Gastrocnemius medialis (tissue), 4 donors: ENCODE data around the gene HK2. TPM values are rescaled to one million over a fixed set of nuclear protein-coding genes. Genes with fewer than 3 reads are reported as not detected.

ENCODE experiments used
- ATAC-seq, 2 donors: fragments of 150-250 bp; one replicate each; pipeline ENCODE4 v1.9.1; 2016
- DNase-seq, 2 donors: peaks; one replicate each; pipeline ENCODE4 v3.0.0-alpha.2; 2019
- H3K27ac ChIP-seq, 4 donors: fragments of 200-600 bp; sonication (generic); 1 replicate in 1 of 4; 2 replicates in 3 of 4; pipeline ENCODE4 v1.5.1; 2016 to 2018; ENCODE audit warnings: mild to moderate bottlenecking in 2 of 4, moderate library complexity in 1 of 4
- H3K27me3 ChIP-seq, 3 donors: fragments of 200-600 bp; sonication (generic) in 2 of 3; 1 replicate in 1 of 3; 2 replicates in 2 of 3; pipeline versions ENCODE4 v1.5.1 to v1.6.0; 2016 to 2019; ENCODE audit warnings: mild to moderate bottlenecking in 1 of 3, moderate library complexity in 1 of 3
- H3K36me3 ChIP-seq, 2 donors: fragments of 200-600 bp; sonication (generic) in 1 of 2; one replicate each; pipeline ENCODE4 v1.5.1; 2017 to 2018
- H3K4me1 ChIP-seq, 2 donors: fragments of 200-600 bp; sonication (generic) in 1 of 2; one replicate each; pipeline ENCODE4 v1.5.1; 2016 to 2017; ENCODE audit warnings: mild to moderate bottlenecking in 2 of 2
- H3K4me3 ChIP-seq, 4 donors: fragments of 200-600 bp; sonication (generic) in 3 of 4; 1 replicate in 1 of 4; 2 replicates in 3 of 4; pipeline ENCODE4 v1.5.1; 2016 to 2019; ENCODE audit warnings: mild to moderate bottlenecking in 2 of 4
- H3K9me3 ChIP-seq, 3 donors: fragments of 200-600 bp; sonication (generic) in 2 of 3; 1 replicate in 1 of 3; 2 replicates in 2 of 3; pipeline ENCODE4 v1.5.1; 2016 to 2019
- CTCF ChIP-seq, 5 experiments: fragments of 450-650 bp in 3 of 5; fragments of 200-600 bp in 2 of 5; sonication (generic) in 2 of 5; IDR thresholded peaks in 4 of 5; conservative IDR thresholded peaks in 1 of 5; 1 replicate in 4 of 5; 2 replicates in 1 of 5; pipeline ENCODE4 v1.5.1; 2016 to 2019; ENCODE audit warnings: antibody characterized with exemption in 5 of 5, mild to moderate bottlenecking in 3 of 5, moderate library complexity in 3 of 5
- POLR2A ChIP-seq, 2 donors: fragments of 450-650 bp; IDR thresholded peaks; one replicate each; pipeline ENCODE4 v1.6.1; 2017; ENCODE audit warnings: antibody characterized with exemption in 2 of 2, mild to moderate bottlenecking in 2 of 2, moderate library complexity in 2 of 2
- in situ Hi-C, 4 donors: fragments of 200-750 bp; cut with MboI; loops; one replicate each; pipeline versions ENCODE4 v1.15.0 to v1.8.0; 2017; ENCODE audit warnings: low sequenced_read_pairs in 4 of 4
- intact Hi-C: fragments of 100-400 bp; cut with DNase I; formaldehyde crosslinking; loops from one replicate; pipeline ENCODE4 v1.15.1; 2023; ENCODE audit warnings: low total_unique reads
- total RNA-seq, 4 donors: library from RNA; depleted of rRNA; stranded (reverse); fragments of >200 nt; gene quantifications; one replicate each; pipeline versions ENCODE4 v1.1.0 to v1.2.3, GENCODE V29; 2016

Gene HK2
- total RNA-seq, 4 donors from 2014 or later = 18.1 to 57.6 (median 42.1) TPM

DNA sequence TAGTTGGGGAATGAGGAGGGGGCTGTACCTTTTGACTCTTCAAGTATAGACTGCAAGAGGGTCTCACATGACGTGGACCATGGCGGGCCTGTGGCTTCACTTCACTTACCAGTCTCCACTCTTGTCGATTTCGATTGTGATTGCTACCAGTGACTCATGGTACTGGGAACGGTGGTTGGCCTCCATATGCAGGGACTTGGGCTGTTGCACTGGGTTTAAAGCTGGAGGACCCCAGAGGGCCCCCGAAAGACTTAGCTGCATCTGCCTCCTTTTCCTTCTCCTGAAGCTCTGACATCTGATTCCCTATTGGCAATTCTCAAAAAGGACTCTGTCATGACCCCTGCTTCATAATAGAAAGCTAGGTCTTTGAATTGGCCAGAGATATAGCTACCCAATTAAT is 43.4 kb downstream of the HK2 start:
- ATAC-seq = no peak
- H3K27ac ChIP-seq = no peak overlapping the region
- in situ Hi-C loops (loop anchor here in 3 of 4 donors (5.0 to 10.0 kb wide), 3 partner anchors 160 to 165 kb away; no protein-coding TSS in a partner anchor), intact Hi-C loops (loop anchor here (2.0 kb wide), 1 partner anchor 45 kb away; no protein-coding TSS in a partner anchor)
- TF ChIP-seq POLR2A (IDR thresholded peaks at IDR 0.05) = no peak
- no peak for TF ChIP-seq CTCF (IDR thresholded peaks at IDR 0.05 in 4 of 5, conservative IDR thresholded peaks at IDR 0.05 in 1 of 5)
- peaks cover 0 to 17% of the 10 kb centered on the region in 2 donors for H3K4me1 ChIP-seq
- DNase-seq = no peak
- H3K9me3 ChIP-seq = no peaks in the 10 kb centered on the region
- no peak overlapping the region for H3K4me3 ChIP-seq
- H3K27me3 ChIP-seq = no peaks in the 10 kb centered on the region
- H3K36me3 ChIP-seq = peaks cover 0 to 65% of the 10 kb centered on the region in 2 donors

- in situ Hi-C loops = loop anchor here in 3 of 4 donors (5.0 to 10.0 kb wide), 3 partner anchors 161 to 166 kb away; no protein-coding TSS in a partner anchor
- DNase-seq (no peak), ATAC-seq (no peak)
- no peaks in the 10 kb centered on the region for H3K27me3 ChIP-seq
- peaks cover 0 to 17% of the 10 kb centered on the region in 2 donors for H3K4me1 ChIP-seq
- TF ChIP-seq CTCF (IDR thresholded peaks at IDR 0.05 in 4 of 5, conservative IDR thresholded peaks at IDR 0.05 in 1 of 5) (no peak), POLR2A (IDR thresholded peaks at IDR 0.05) (no peak)
- H3K27ac ChIP-seq = no peak overlapping the region
- intact Hi-C loops = loop anchor here (2.0 kb wide), 1 partner anchor 45 kb away; no protein-coding TSS in a partner anchor
- no peak overlapping the region for H3K4me3 ChIP-seq
- H3K36me3 ChIP-seq = peaks cover 0 to 70% of the 10 kb centered on the region in 2 donors
- no peaks in the 10 kb centered on the region for H3K9me3 ChIP-seq
Observed at GRCh38 chr2:74877781-74878433, 44.0 kb downstream of the HK2 start.

GRCh38 chr2:74878551-74878950 is 44.6 kb downstream of the HK2 start:
- peaks cover 0 to 77% of the 10 kb centered on the region in 2 donors for H3K36me3 ChIP-seq
- in situ Hi-C loops = loop anchor here in 3 of 4 donors (5.0 to 10.0 kb wide), 3 partner anchors 161 to 166 kb away; no protein-coding TSS in a partner anchor

GRCh38 chr2:74880054-74880728 is 46.3 kb downstream of the HK2 start:
- in situ Hi-C loops (no loop called here), intact Hi-C loops (no loop called here)
- H3K4me1 ChIP-seq = peaks cover 0 to 10% of the 10 kb centered on the region in 2 donors
- peaks cover 0 to 86% of the 10 kb centered on the region in 2 donors for H3K36me3 ChIP-seq
- no peaks in the 10 kb centered on the region for H3K27me3 ChIP-seq
- no peak overlapping the region for H3K4me3 ChIP-seq
- H3K27ac ChIP-seq = no peak overlapping the region
- DNase-seq (no peak), ATAC-seq (no peak)
- TF ChIP-seq POLR2A (IDR thresholded peaks at IDR 0.05) (no peak), CTCF (IDR thresholded peaks at IDR 0.05 in 4 of 5, conservative IDR thresholded peaks at IDR 0.05 in 1 of 5) (no peak)
- no peaks in the 10 kb centered on the region for H3K9me3 ChIP-seq

More at GRCh38 chr2:74878551-74878950, 44.6 kb downstream of the HK2 start:
- ATAC-seq = no peak
- DNase-seq = no peak
- no peak overlapping the region for H3K27ac ChIP-seq
- H3K9me3 ChIP-seq = no peaks in the 10 kb centered on the region
- intact Hi-C loops = no loop called here
- peaks cover 0 to 17% of the 10 kb centered on the region in 2 donors for H3K4me1 ChIP-seq
- no peaks in the 10 kb centered on the region for H3K27me3 ChIP-seq
- TF ChIP-seq CTCF (IDR thresholded peaks at IDR 0.05 in 4 of 5, conservative IDR thresholded peaks at IDR 0.05 in 1 of 5) = no peak
- TF ChIP-seq POLR2A (IDR thresholded peaks at IDR 0.05) = no peak
- H3K4me3 ChIP-seq = no peak overlapping the region
